Activated CD8-positive, alpha-beta T cell treated with anti-CD3 and anti-CD28 coated beads for 36 hours (primary cell): Measurements from ENCODE around the gene PDE9A. TPM values are rescaled to one million over a fixed set of nuclear protein-coding genes. Genes with fewer than 3 reads are reported as not detected.
A peak's percentile ranks its signal among the peaks of the same experiment; 100 is the strongest.

ENCODE experiments used
- ATAC-seq: fragments of 200-7000 bp; cut with Tn5 transposase; one replicate; pipeline ENCODE4 v1.10.0; 2021; ENCODE audit warnings: mild to moderate bottlenecking, moderate library complexity
- CTCF ChIA-PET: fragments of 350-600 bp; sonication (Branson Sonifier 250); formaldehyde crosslinking; loops from one replicate; lab custom pipeline; 2021; ENCODE audit warnings: antibody characterized with exemption; lab: Charles Lee
- POLR2A ChIA-PET: fragments of 350-600 bp; sonication (Branson Sonifier 250); formaldehyde crosslinking; loops from one replicate; lab custom pipeline; 2021; ENCODE audit warnings: antibody characterized with exemption; lab: Charles Lee
- DNase-seq: peaks from one replicate; pipeline ENCODE4 v3.0.0-alpha.2; 2020
- H3K27ac Mint-ChIP-seq: one replicate; pipeline ENCODE4 v1.8.0; 2021; ENCODE audit warnings: mild to moderate bottlenecking, mixed read lengths
- H3K27me3 Mint-ChIP-seq: one replicate; pipeline ENCODE4 v1.8.0; 2021; ENCODE audit warnings: mixed read lengths
- H3K36me3 Mint-ChIP-seq: one replicate; pipeline ENCODE4 v1.8.0; 2021; ENCODE audit warnings: low read depth, mixed read lengths
- H3K4me1 Mint-ChIP-seq: one replicate; pipeline ENCODE4 v1.8.0; 2021; ENCODE audit warnings: low read depth, mixed read lengths
- H3K4me3 Mint-ChIP-seq: one replicate; pipeline ENCODE4 v1.8.0; 2021; ENCODE audit warnings: mild to moderate bottlenecking, moderate library complexity, mixed read lengths
- H3K9me3 Mint-ChIP-seq: one replicate; pipeline ENCODE4 v1.8.0; 2021; ENCODE audit warnings: mixed read lengths
- CTCF ChIP-seq: fragments of 200-600 bp; IDR thresholded peaks from one replicate; pipeline ENCODE4 v1.8.0; 2022; ENCODE audit warnings: antibody characterized with exemption, mild to moderate bottlenecking
- intact Hi-C: fragments of 100-400 bp; cut with micrococcal nuclease; formaldehyde crosslinking; loops from one replicate; pipeline ENCODE4 v1.10.0; 2022
- total RNA-seq, 2 experiments: library from RNA; stranded (reverse); gene quantifications; one replicate each; pipeline ENCODE4 v1.2.3, GENCODE V29; 2021

Gene PDE9A
- total RNA-seq = 10 to 100 TPM; 11.1 to 11.5 TPM

GRCh38 chr21:42653231-42654061 lies at the start of gene PDE9A:
TSS of gene PDE9A (plus strand) at chr21:42653621. CDS start at chr21:42653815, 194 bp downstream.
- DNase-seq (peak; percentile 44), ATAC-seq (peak; percentile 66)
- Mint-ChIP-seq H3K36me3 (no peaks in the 10 kb centered on the region), H3K27ac (peak within 1 kb of the TSS; percentile 44), H3K4me3 (peak within 1 kb of the TSS; percentile 69), H3K4me1 (peaks cover 20% of the 10 kb centered on the region), H3K27me3 (no peaks in the 10 kb centered on the region), H3K9me3 (no peaks in the 10 kb centered on the region)
- CTCF ChIA-PET = interaction anchor here (0.8 to 1.6 kb wide), 11 partner anchors 13 to 180 kb away, joined by 3 to 6 read pairs (median 3); no protein-coding TSS in a partner anchor
- intact Hi-C loops = loop anchor here (2.0 kb wide), 1 partner anchor 31 kb away; no protein-coding TSS in a partner anchor
- POLR2A ChIA-PET = interaction anchor here (0.6 to 1.4 kb wide), 7 partner anchors 26 to 127 kb away, joined by 3 read pairs; no protein-coding TSS in a partner anchor
- no peak for TF ChIP-seq CTCF

GRCh38 chr21:42607102-42607501 lies 46.3 kb upstream of the PDE9A start:
- Mint-ChIP-seq H3K27ac (no peak overlapping the region), H3K4me3 (no peak overlapping the region), H3K36me3 (peaks cover 3% of the 10 kb centered on the region), H3K4me1 (peaks cover 11% of the 10 kb centered on the region), H3K9me3 (peaks cover 24% of the 10 kb centered on the region), H3K27me3 (no peaks in the 10 kb centered on the region)
- CTCF ChIA-PET = interaction anchor here (1.0 to 1.8 kb wide), 2 partner anchors 10 to 14 kb away, joined by 4 to 7 read pairs; no protein-coding TSS in a partner anchor
- no peak for TF ChIP-seq CTCF
- POLR2A ChIA-PET = interaction anchor here (1.1 kb wide), 1 partner anchor 14 kb away, joined by 3 read pairs; no protein-coding TSS in a partner anchor
- DNase-seq (no peak), ATAC-seq (no peak)
- intact Hi-C loops = no loop called here

- POLR2A ChIA-PET = interaction anchor here (1.1 kb wide), 1 partner anchor 15 kb away, joined by 3 read pairs; no protein-coding TSS in a partner anchor
- Mint-ChIP-seq H3K36me3 (peaks cover 3% of the 10 kb centered on the region), H3K4me1 (peaks cover 11% of the 10 kb centered on the region), H3K27ac (no peak overlapping the region), H3K27me3 (no peaks in the 10 kb centered on the region), H3K9me3 (peaks cover 24% of the 10 kb centered on the region), H3K4me3 (no peak overlapping the region)
- no peak for ATAC-seq
- CTCF ChIA-PET = interaction anchor here (1.0 to 1.8 kb wide), 2 partner anchors 10 to 14 kb away, joined by 4 to 7 read pairs; no protein-coding TSS in a partner anchor
- TF ChIP-seq CTCF = no peak
- intact Hi-C loops = no loop called here
- no peak for DNase-seq
These were observed 45.8 kb upstream of the PDE9A start for GRCh38 chr21:42607525-42608102.

GRCh38 chr21:42608446-42608845 lies 45.0 kb upstream of the PDE9A start:
- TF ChIP-seq CTCF = no peak
- ATAC-seq (no peak), DNase-seq (no peak)
- Mint-ChIP-seq H3K36me3 (peaks cover 3% of the 10 kb centered on the region), H3K4me3 (no peak overlapping the region), H3K9me3 (peaks cover 24% of the 10 kb centered on the region), H3K27ac (no peak overlapping the region), H3K27me3 (no peaks in the 10 kb centered on the region), H3K4me1 (peaks cover 11% of the 10 kb centered on the region)
- ChIA-PET CTCF (no interaction called here), POLR2A (interaction anchor here (1.1 kb wide), 1 partner anchor 16 kb away, joined by 3 read pairs; no protein-coding TSS in a partner anchor)
- intact Hi-C loops = no loop called here
